Chondrocyte (in vitro differentiated cells): ENCODE data around the gene KIF22. TPM values are rescaled to one million over a fixed set of nuclear protein-coding genes. Genes with fewer than 3 reads are reported as not detected.
"Not testable (repeated sequence)": the region's sequence is repeated elsewhere in the genome, so short reads cannot be mapped to it uniquely, and the experiment has no call there.

Source experiments
- DNase-seq: peaks from one replicate; pipeline ENCODE4 v3.0.0; 2021; ENCODE audit warnings: mixed read lengths, low spot score
- H3K27ac Mint-ChIP-seq: one replicate; pipeline ENCODE4 v1.8.0; 2021; ENCODE audit warnings: mild to moderate bottlenecking, moderate library complexity, mixed read lengths; ENCODE audit not compliant: unreplicated experiment
- H3K27me3 Mint-ChIP-seq: 2 replicates; pipeline ENCODE4 v1.8.0; 2021; ENCODE audit warnings: low read depth, mixed read lengths
- H3K36me3 Mint-ChIP-seq: 2 replicates; pipeline ENCODE4 v1.8.0; 2021; ENCODE audit warnings: low read depth, mixed read lengths
- H3K4me1 Mint-ChIP-seq: 2 replicates; pipeline ENCODE4 v1.8.0; 2021; ENCODE audit warnings: low read depth, mild to moderate bottlenecking, mixed read lengths
- H3K4me3 Mint-ChIP-seq: one replicate; pipeline ENCODE4 v1.8.0; 2021; ENCODE audit warnings: mild to moderate bottlenecking, moderate library complexity, mixed read lengths; ENCODE audit not compliant: unreplicated experiment
- H3K9me3 Mint-ChIP-seq: 2 replicates; pipeline ENCODE4 v1.8.0; 2021; ENCODE audit warnings: low read depth, mixed read lengths
- total RNA-seq: library from RNA; stranded (reverse); gene quantifications from 3 replicates; pipeline ENCODE4 v1.2.1, GENCODE V29; 2021
- TF ChIP-seq, protein P1 (sequence below): fragments of 200-600 bp; sonication (generic); IDR thresholded peaks from 2 replicates; pipeline ENCODE4 v1.5.0; 2021; ENCODE audit warnings: antibody characterized with exemption, mild to moderate bottlenecking, moderate library complexity

Gene KIF22
- total RNA-seq, 1 donor from 2014 or later, result 14.1 TPM

DNA sequence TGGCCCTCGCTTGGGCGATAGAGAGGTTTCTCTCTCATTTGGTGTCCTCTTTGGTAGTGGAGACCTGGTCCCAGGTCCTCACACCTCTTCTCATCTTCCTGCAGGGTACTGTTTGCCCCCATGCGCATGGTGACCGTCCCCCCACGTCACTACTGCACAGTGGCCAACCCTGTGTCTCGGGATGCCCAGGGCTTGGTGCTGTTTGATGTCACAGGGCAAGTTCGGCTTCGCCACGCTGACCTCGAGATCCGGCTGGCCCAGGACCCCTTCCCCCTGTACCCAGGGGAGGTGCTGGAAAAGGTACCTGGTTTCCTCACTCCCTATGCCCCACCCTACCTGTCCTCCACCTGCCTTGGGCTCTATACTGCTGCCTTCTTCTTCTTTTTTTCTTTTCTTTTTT, 40.2 kb downstream of the KIF22 start:
- H3K36me3 Mint-ChIP-seq, result peaks cover 20% of the 10 kb centered on the region
- DNase-seq, result no peak

DNA sequence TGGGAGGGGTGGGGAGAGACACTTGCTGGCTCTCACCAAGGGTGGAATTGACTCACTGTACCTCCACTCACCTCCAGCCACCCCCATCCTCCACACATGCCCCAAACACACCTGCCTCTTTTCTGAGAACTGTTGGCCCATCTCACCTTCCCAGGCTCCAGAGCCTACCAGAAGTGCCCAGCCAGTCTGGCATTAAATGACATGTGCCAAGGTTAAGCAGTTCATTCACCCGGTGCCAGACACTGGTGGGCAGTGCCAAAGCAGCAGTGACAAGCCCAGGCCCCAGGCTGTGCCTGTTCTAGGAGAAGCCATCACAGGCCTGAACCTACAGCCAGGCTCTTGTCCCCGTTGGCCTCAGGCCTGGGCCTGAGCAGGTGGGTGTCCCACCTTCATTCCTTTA, 40.9 kb downstream of the KIF22 start:
- Mint-ChIP-seq H3K4me3 (no peak overlapping the region), H3K4me1 (peaks cover 9% of the 10 kb centered on the region), H3K27ac (no peak overlapping the region), H3K9me3 (no peaks in the 10 kb centered on the region), H3K36me3 (peaks cover 22% of the 10 kb centered on the region), H3K27me3 (no peaks in the 10 kb centered on the region)
- DNase-seq, result no peak
- TF ChIP-seq, protein P1, sequence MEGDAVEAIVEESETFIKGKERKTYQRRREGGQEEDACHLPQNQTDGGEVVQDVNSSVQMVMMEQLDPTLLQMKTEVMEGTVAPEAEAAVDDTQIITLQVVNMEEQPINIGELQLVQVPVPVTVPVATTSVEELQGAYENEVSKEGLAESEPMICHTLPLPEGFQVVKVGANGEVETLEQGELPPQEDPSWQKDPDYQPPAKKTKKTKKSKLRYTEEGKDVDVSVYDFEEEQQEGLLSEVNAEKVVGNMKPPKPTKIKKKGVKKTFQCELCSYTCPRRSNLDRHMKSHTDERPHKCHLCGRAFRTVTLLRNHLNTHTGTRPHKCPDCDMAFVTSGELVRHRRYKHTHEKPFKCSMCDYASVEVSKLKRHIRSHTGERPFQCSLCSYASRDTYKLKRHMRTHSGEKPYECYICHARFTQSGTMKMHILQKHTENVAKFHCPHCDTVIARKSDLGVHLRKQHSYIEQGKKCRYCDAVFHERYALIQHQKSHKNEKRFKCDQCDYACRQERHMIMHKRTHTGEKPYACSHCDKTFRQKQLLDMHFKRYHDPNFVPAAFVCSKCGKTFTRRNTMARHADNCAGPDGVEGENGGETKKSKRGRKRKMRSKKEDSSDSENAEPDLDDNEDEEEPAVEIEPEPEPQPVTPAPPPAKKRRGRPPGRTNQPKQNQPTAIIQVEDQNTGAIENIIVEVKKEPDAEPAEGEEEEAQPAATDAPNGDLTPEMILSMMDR, result no peak

More for the DNA sequence above, 40.2 kb downstream of the KIF22 start:
- H3K9me3 Mint-ChIP-seq, result no peaks in the 10 kb centered on the region
- no peak overlapping the region for H3K4me3 Mint-ChIP-seq
- TF ChIP-seq, protein P1, result no peak
- H3K27ac Mint-ChIP-seq, result no peak overlapping the region
- H3K4me1 Mint-ChIP-seq, result peaks cover 10% of the 10 kb centered on the region
- no peaks in the 10 kb centered on the region for H3K27me3 Mint-ChIP-seq

DNA sequence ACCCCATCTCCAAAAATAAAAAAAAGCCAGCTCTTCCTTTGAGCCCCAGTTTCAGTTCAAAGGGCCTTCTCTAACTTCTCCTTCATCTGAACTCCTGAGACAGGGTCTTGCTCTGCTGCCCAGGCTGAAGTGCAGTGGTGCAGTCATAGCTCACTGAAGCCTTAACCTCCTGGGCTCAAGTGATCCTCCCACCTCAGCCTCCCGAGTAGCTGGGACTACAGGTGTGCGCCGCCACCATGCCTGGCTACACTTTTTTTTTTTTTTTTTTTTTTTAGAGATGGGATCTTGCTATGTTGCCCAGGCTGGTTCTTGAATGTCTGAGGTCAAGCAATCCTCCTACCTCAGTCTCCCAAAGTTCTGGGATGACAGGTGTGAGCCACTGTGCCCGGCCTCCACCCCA, 42.7 kb downstream of the KIF22 start:
- H3K36me3 Mint-ChIP-seq, result peaks cover 30% of the 10 kb centered on the region
- not testable (repeated sequence) for H3K27ac Mint-ChIP-seq, H3K27me3 Mint-ChIP-seq, H3K4me1 Mint-ChIP-seq, H3K4me3 Mint-ChIP-seq, H3K9me3 Mint-ChIP-seq, DNase-seq

DNA sequence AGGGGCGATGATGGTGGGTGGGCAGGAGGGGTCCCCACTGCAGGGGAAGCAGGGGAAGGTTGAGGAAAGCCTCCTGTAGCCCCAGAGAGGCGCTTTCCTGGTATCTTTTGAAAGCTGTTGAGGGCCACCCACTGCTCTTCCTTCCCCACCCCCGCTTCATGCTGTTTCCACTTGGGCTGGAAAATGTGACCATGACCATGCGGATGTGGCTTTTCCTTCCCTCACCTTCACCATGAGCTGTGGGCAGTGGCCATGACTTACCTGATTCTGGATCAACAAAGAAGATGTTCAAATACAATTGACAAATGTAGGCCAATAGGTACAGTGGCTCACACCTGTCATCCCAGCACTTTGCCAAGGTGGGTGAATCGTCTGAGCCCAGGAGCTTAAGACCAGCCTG, 43.5 kb downstream of the KIF22 start:
- Mint-ChIP-seq H3K4me3 (no peak overlapping the region), H3K27ac (no peak overlapping the region), H3K36me3 (peaks cover 31% of the 10 kb centered on the region), H3K4me1 (no peaks in the 10 kb centered on the region), H3K27me3 (no peaks in the 10 kb centered on the region), H3K9me3 (no peaks in the 10 kb centered on the region)
- no peak for DNase-seq
- TF ChIP-seq, protein P1, result no peak

DNA sequence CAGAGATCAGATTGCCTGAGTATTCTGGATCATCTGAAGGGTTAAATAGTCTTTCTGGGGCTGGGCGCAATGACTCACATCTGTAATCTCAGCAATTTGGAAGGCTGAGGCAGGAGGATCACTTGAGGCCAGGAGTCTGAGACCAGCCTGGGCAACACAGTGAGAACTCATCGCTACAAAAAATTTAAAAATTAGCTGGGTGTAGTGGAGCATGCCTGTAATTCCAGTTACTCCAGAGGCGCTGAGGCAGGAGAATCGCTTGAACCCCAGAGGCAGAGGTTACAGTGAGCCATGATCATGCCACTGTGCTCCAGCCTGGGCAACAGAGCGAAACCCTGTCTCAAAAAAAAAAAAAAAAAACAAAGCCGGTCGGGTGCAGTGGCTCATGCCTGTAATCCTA, 45.4 kb downstream of the KIF22 start:
- Mint-ChIP-seq H3K9me3 (no peaks in the 10 kb centered on the region), H3K36me3 (peaks cover 39% of the 10 kb centered on the region), H3K4me1 (no peaks in the 10 kb centered on the region), H3K4me3 (no peak overlapping the region), H3K27me3 (no peaks in the 10 kb centered on the region), H3K27ac (no peak overlapping the region)
- TF ChIP-seq, protein P1, result no peak
- DNase-seq, result no peak

DNA sequence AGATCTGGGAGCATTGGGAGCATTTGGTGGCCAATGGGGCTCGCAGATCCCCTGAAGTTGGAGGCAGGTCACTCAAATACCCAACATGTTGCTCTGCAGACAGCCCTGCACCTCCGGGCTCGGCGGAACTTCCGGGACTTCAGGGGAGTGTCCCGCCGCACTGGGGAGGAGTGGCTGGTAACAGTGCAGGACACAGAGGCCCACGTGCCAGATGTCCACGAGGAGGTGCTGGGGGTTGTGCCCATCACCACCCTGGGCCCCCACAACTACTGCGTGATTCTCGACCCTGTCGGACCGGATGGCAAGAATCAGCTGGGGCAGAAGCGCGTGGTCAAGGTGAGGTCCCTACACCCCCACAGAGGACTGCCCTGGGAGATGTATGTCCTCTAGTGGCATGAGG, 46.1 kb downstream of the KIF22 start:
- Mint-ChIP-seq H3K27ac (no peak overlapping the region), H3K36me3 (peaks cover 41% of the 10 kb centered on the region), H3K4me3 (no peak overlapping the region), H3K27me3 (no peaks in the 10 kb centered on the region), H3K9me3 (no peaks in the 10 kb centered on the region), H3K4me1 (no peaks in the 10 kb centered on the region)
- TF ChIP-seq, protein P1, result no peak
- no peak for DNase-seq
